ENCODE data around the gene TXNDC11.

Gene TXNDC11

DNA sequence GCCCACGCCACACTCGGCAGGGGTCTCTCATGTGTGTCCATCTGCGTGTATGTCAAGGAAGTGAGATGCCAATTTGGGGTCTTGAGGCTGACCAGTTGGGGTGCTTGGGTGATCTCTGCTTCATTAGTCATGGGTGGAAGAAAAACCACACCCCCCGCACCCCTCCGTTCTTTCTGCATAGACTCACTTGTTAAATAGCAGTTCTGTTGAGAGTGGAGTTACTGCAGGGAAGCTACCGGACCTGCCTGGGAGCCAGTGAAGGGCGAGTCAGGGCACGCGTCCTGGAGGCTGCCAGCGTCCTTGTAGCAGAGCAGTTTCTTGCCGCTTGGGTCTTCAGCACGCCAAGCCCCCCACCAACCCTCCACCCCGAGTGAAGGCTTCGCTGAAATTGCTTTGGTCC, 65.9 kb downstream of the TXNDC11 start:
- no peak for TF ChIP-seq CTCF (IDR thresholded peaks at IDR 0.05; ENCODE audit: control insufficient read depth, extremely low read depth, insufficient read depth)
- H3K4me3 ChIP-seq (ENCODE audit: low read depth, low read length) = no peak overlapping the region
- no peak for DNase-seq (ENCODE audit: low read depth)

- no peak overlapping the region for H3K4me3 ChIP-seq (ENCODE audit: low read depth, low read length)
- TF ChIP-seq CTCF (IDR thresholded peaks at IDR 0.05; ENCODE audit: control insufficient read depth, extremely low read depth, insufficient read depth) = no peak
- no peak for DNase-seq (ENCODE audit: low read depth)
Measured at GRCh38 chr16:11675561-11676511, 66.8 kb downstream of the TXNDC11 start.

GRCh38 chr16:11674818-11675560, 67.7 kb downstream of the TXNDC11 start:
- no peak for TF ChIP-seq CTCF (IDR thresholded peaks at IDR 0.05; ENCODE audit: control insufficient read depth, extremely low read depth, insufficient read depth)
- no peak for DNase-seq (ENCODE audit: low read depth)

GRCh38 chr16:11674001-11674817, 68.4 kb downstream of the TXNDC11 start:
- no peak for TF ChIP-seq CTCF (IDR thresholded peaks at IDR 0.05; ENCODE audit: control insufficient read depth, extremely low read depth, insufficient read depth)
- no peak for DNase-seq (ENCODE audit: low read depth)

More at GRCh38 chr16:11674818-11675560, 67.7 kb downstream of the TXNDC11 start:
- no peak overlapping the region for H3K4me3 ChIP-seq (ENCODE audit: low read depth, low read length)

GRCh38 chr16:11673091-11674000, 69.3 kb downstream of the TXNDC11 start:
- no peak overlapping the region for H3K4me3 ChIP-seq (ENCODE audit: low read depth, low read length)
- no peak for DNase-seq (ENCODE audit: low read depth)
- no peak for TF ChIP-seq CTCF (IDR thresholded peaks at IDR 0.05; ENCODE audit: control insufficient read depth, extremely low read depth, insufficient read depth)

More at GRCh38 chr16:11674001-11674817, 68.4 kb downstream of the TXNDC11 start:
- no peak overlapping the region for H3K4me3 ChIP-seq (ENCODE audit: low read depth, low read length)
